Esophagus muscularis mucosa (tissue), 4 donors: ENCODE results near the gene ODAD4. TPM values are rescaled to one million over a fixed set of nuclear protein-coding genes. Genes with fewer than 3 reads are reported as not detected.

ENCODE experiments used
- DNase-seq: peaks from one replicate; pipeline ENCODE4 v3.0.0-alpha.2; 2017; ENCODE audit errors: extremely low spot score
- H3K27ac ChIP-seq, 4 donors: fragments of 200-600 bp; sonication (generic); replicated peaks in 1 of 4; 1 replicate in 3 of 4; 2 replicates in 1 of 4; pipeline ENCODE4 v1.5.1; 2016 to 2019; ENCODE audit warnings: mild to moderate bottlenecking in 1 of 4
- H3K27me3 ChIP-seq, 4 donors: fragments of 200-600 bp; sonication (generic); one replicate each; pipeline versions ENCODE4 v1.5.1 to v1.6.0; 2016 to 2019
- H3K36me3 ChIP-seq, 4 donors: fragments of 200-600 bp; sonication (generic); one replicate each; pipeline ENCODE4 v1.5.1; 2016 to 2019
- H3K4me1 ChIP-seq, 4 donors: fragments of 200-600 bp; sonication (generic); one replicate each; pipeline ENCODE4 v1.5.1; 2016 to 2019
- H3K4me3 ChIP-seq, 4 donors: fragments of 200-600 bp; sonication (generic); 1 replicate in 2 of 4; 2 replicates in 2 of 4; pipeline ENCODE4 v1.5.1; 2016 to 2019; ENCODE audit warnings: mild to moderate bottlenecking in 4 of 4, moderate library complexity in 1 of 4
- H3K9me3 ChIP-seq, 4 donors: fragments of 200-600 bp; sonication (generic); 1 replicate in 3 of 4; 2 replicates in 1 of 4; pipeline ENCODE4 v1.5.1; 2016 to 2019
- CTCF ChIP-seq, 3 experiments: fragments of 200-600 bp in 2 of 3; fragments of 450-650 bp in 1 of 3; sonication (generic) in 2 of 3; IDR thresholded peaks; one replicate each; pipeline ENCODE4 v1.5.1; 2017 to 2019; ENCODE audit warnings: antibody characterized with exemption in 3 of 3, mild to moderate bottlenecking in 2 of 3, moderate library complexity in 1 of 3
- EP300 ChIP-seq: sonication (generic); formaldehyde crosslinking; IDR thresholded peaks from one replicate; pipeline ENCODE4 v1.6.1; 2017; ENCODE audit warnings: antibody characterized with exemption
- POLR2A ChIP-seq: fragments of 450-650 bp; IDR thresholded peaks from one replicate; pipeline ENCODE4 v1.6.1; 2017; ENCODE audit warnings: antibody characterized with exemption, moderate library complexity, mild to moderate bottlenecking, low read depth
- POLR2AphosphoS5 ChIP-seq, 2 donors: sonication (generic); formaldehyde crosslinking; IDR thresholded peaks; one replicate each; pipeline ENCODE4 v1.6.1; 2017; ENCODE audit warnings: antibody characterized with exemption in 2 of 2
- WGBS: methylation state at CpG from one replicate; pipeline ENCODE4 v1.1.5; 2018; 5-methylcytosine and 5-hydroxymethylcytosine counted together
- intact Hi-C: fragments of 100-400 bp; cut with DNase I; formaldehyde crosslinking; loops from one replicate; pipeline ENCODE4 v1.15.1; 2023
- total RNA-seq, 4 donors: library from RNA; depleted of rRNA; stranded (reverse); fragments of >200 nt; gene quantifications; one replicate each; pipeline versions ENCODE4 v1.1.0 to v1.2.1, GENCODE V29; 2016

The ODAD4 gene
- total RNA-seq, 4 donors from 2014 or later: 0.33 to 1.7 (median 1.1) TPM

GRCh38 chr17:41939693-41940090, 9.3 kb downstream of the ODAD4 start:
- intact Hi-C loops: no loop called here
- TF ChIP-seq POLR2A (no peak), EP300 (no peak), POLR2AphosphoS5 (IDR thresholded peaks at IDR 0.05) (no peak), CTCF (IDR thresholded peaks at IDR 0.05) (no peak)
- H3K4me1 ChIP-seq: no peaks in the 10 kb centered on the region
- 86% methylated on average over 5 of the region's 6 CpGs for WGBS
- no peak overlapping the region for H3K4me3 ChIP-seq
- H3K36me3 ChIP-seq: peaks cover 0 to 33% (median 14%) of the 10 kb centered on the region in 4 donors
- no peaks in the 10 kb centered on the region for H3K9me3 ChIP-seq
- DNase-seq: no peak
- H3K27me3 ChIP-seq: no peaks in the 10 kb centered on the region
- H3K27ac ChIP-seq: no peak overlapping the region

DNA sequence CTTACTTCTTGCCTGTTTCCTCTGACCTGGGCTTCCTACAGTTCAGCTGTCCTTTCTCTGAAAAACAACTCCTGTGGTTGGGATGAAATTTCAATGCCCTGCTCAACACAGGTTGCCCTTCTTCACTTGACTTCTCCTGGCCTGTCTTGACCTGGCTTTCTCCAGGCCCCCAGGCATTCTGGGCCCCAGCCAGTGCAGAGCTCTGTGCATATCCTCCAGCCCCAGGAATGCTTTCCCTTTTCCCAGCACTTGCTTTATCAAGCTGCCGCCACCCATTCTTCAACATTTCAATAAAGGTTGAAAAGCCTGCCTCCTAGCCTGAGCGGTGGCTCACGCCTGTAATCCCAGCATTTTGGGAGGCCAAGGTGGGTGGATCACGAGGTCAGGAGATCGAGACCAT, 10.8 kb downstream of the ODAD4 start:
- intact Hi-C loops: no loop called here
- no peak for DNase-seq
- Histone ChIP-seq H3K4me3 (no peak overlapping the region), H3K4me1 (no peaks in the 10 kb centered on the region), H3K36me3 (peaks cover 0 to 21% (median 9%) of the 10 kb centered on the region in 4 donors), H3K27ac (no peak overlapping the region), H3K27me3 (no peaks in the 10 kb centered on the region), H3K9me3 (no peaks in the 10 kb centered on the region)
- TF ChIP-seq CTCF (IDR thresholded peaks at IDR 0.05) (no peak), POLR2AphosphoS5 (IDR thresholded peaks at IDR 0.05) (no peak)
- 95% methylated on average over 5 of the region's 5 CpGs for WGBS

DNA sequence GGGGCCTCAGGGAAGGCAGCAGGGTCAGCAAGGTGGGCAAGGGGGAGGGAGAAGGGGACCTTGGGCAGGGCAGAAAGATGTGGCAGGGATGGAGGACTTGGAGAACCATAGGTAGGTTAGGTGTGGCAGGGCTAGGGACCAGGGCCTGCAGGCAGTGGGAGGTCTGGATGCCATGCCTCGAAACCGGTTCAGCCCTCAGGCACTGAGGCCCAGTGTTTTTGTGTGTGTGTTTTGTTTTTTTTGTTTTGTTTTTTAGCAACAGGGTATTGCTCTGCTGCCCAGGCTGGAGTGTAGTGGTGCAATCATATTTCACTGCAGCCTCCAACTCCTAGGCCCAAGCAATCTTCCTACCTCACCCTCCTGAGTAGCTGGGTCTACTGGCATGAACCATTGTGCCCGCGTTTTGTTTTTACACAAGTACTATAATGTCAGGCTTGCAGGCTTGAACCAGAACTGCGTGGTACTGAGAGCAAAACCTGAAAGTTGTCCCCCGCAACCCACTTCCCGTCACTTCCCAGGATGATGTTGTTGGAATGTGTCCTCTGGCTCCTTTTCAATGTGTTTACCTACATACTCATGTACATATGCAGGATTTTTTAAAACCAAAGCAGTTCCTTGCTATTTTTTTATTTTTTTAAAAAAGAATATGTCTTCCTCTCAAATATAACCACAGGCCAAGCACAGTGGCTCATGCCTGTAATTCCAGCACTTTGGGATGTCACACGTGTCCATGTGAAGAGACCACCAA, 12.4 kb downstream of the ODAD4 start:
- no peak for DNase-seq

GRCh38 chr17:41943492-41943891, 13.1 kb downstream of the ODAD4 start:
- no peaks in the 10 kb centered on the region for H3K27me3 ChIP-seq

More for the DNA sequence above, 12.4 kb downstream of the ODAD4 start:
- no peaks in the 10 kb centered on the region for H3K27me3 ChIP-seq
- intact Hi-C loops: no loop called here
- no peaks in the 10 kb centered on the region for H3K4me1 ChIP-seq
- 95% methylated on average over 8 of the region's 8 CpGs for WGBS
- H3K27ac ChIP-seq: no peak overlapping the region
- no peak overlapping the region for H3K4me3 ChIP-seq
- H3K9me3 ChIP-seq: no peaks in the 10 kb centered on the region
- peaks cover 0 to 13% (median 4%) of the 10 kb centered on the region in 4 donors for H3K36me3 ChIP-seq
- no peak for TF ChIP-seq POLR2AphosphoS5 (IDR thresholded peaks at IDR 0.05)
- no peak for TF ChIP-seq EP300
- no peak for TF ChIP-seq POLR2A
- TF ChIP-seq CTCF (IDR thresholded peaks at IDR 0.05): no peak

More at GRCh38 chr17:41943492-41943891, 13.1 kb downstream of the ODAD4 start:
- no peak for DNase-seq
- Histone ChIP-seq H3K4me1 (no peaks in the 10 kb centered on the region), H3K9me3 (no peaks in the 10 kb centered on the region), H3K4me3 (no peak overlapping the region), H3K36me3 (peaks cover 0 to 7% (median 2%) of the 10 kb centered on the region in 4 donors), H3K27ac (no peak overlapping the region)
- intact Hi-C loops: no loop called here
- TF ChIP-seq CTCF (IDR thresholded peaks at IDR 0.05) (no peak), EP300 (no peak), POLR2A (no peak), POLR2AphosphoS5 (IDR thresholded peaks at IDR 0.05) (no peak)
- WGBS: 93% methylated on average over 3 of the region's 3 CpGs
